ENCODE results near the gene USF1. TPM values are rescaled to one million over a fixed set of nuclear protein-coding genes. Genes with fewer than 3 reads are reported as not detected.

The USF1 gene
- total and polyA plus RNA-seq, 8 donors = 7.2 to 566 (median 60.5) TPM

DNA sequence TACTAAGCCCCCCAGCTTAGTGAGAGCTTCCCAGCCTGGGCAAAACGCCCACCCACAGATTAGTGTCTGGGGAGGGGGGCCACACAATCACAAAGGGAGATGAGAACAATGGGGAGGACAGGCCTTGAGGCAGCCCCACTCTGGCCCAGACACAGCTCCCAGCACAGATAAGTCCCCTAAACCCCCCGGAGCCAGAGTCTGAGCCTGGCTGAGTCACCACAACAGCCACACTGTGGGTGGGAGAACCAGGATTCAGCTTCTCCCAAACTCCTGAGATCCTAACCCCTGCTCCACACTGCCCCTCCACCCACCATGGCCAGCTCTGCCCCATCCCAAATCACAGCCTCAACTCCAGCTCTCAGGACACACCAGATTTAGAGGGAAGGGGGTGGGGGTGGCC lies 39.4 kb upstream of the USF1 start:
- H3K36me3 ChIP-seq = no peaks in the 10 kb centered on the region
- TF ChIP-seq EP300 (IDR thresholded peaks at IDR 0.05) (no peak), CTCF (IDR thresholded peaks at IDR 0.05) (no peak), POLR2AphosphoS5 (IDR thresholded peaks at IDR 0.05) (no peak), POLR2A (IDR thresholded peaks at IDR 0.05) (no peak)
- H3K9me3 ChIP-seq = no peaks in the 10 kb centered on the region
- H3K27ac ChIP-seq = peak overlapping the region; percentile 54 to 78 (median 73)
- no peak overlapping the region for H3K4me3 ChIP-seq
- peaks cover 5 to 73% (median 42%) of the 10 kb centered on the region in 4 donors for H3K4me1 ChIP-seq
- DNase-seq = no peak
- H3K27me3 ChIP-seq = no peaks in the 10 kb centered on the region
- intact Hi-C loops (cut with DNase I; ENCODE audit: low total_unique reads) = no loop called here
- 31 to 78% (median 55%) methylated on average over 2 of the region's 2 CpGs for WGBS, 5 donors

DNA sequence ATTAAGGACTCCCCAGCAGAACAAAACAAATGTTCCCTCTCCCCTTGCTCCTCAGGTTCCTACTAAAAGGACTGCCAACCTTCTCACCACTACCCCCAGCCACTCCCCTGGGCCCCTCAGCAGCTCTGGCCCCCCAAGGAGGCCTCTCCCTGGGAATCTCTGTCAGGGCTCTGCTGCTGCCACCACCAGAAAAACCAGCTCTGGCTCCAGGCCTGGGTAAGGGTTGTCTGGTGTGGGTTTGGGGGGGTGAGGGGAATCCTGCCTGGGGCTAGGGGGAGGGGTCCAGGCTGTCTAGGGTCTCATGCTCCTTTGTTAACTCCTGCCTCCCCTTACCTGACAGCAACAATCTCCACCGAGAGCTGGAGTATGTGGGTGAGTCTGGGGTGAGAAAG lies 38.8 kb upstream of the USF1 start:
- WGBS, 5 donors = 71 to 100% (median 92%) methylated on average over 1 of the region's 1 CpG
- H3K36me3 ChIP-seq = no peaks in the 10 kb centered on the region
- peaks cover 0 to 2% (median 0%) of the 10 kb centered on the region in 3 donors for H3K27me3 ChIP-seq
- DNase-seq = peak in 1 of 2 donors; percentile 57
- no peak overlapping the region for H3K4me3 ChIP-seq
- intact Hi-C loops (cut with DNase I; ENCODE audit: low total_unique reads) = no loop called here
- H3K4me1 ChIP-seq = peaks cover 0 to 68% (median 39%) of the 10 kb centered on the region in 4 donors
- no peaks in the 10 kb centered on the region for H3K9me3 ChIP-seq
- peak overlapping the region; percentile 72 to 85 (median 76) for H3K27ac ChIP-seq
- TF ChIP-seq POLR2A (IDR thresholded peaks at IDR 0.05) (no peak), CTCF (IDR thresholded peaks at IDR 0.05) (no peak), EP300 (IDR thresholded peaks at IDR 0.05) (no peak), POLR2AphosphoS5 (IDR thresholded peaks at IDR 0.05) (no peak)

DNA sequence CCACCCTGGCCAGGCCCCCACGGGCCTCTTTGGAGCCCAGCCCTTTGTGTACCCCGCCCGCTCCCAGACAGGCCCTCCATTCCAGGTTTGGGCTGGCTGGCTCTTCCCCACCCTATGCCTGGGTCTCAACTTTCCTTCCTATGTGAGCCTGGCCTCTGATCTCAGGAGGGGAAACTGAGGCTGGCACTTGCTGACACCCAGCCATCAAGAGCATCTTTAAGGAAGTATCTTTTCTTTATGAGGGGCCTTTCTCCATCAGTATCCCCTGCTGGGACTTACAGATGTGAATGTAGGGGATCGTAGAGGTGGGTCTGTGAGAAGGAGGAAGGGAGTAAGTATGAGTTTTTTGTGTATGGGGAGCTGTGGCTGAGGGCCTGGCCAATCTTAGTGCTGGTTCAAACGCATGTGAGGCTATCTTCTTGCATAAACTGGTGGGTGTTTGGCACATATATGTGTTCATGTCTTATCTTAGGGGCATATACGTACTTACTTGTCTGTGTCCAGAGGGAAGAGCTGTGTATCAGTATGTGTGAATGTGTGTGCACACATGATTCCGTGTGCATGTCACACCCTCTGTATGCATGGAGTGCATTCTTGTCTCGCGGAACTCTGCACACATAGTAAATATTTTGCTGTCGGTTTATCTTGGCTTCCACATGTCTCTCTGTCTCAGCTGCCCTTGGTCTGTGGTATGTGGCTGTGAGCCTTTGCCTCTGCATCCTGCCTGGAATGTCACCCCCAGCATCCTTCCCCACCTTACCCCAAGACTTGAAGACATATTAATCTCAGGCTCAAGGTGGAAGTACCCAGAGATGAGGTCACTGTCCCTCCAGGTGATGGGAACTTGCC lies 38.2 kb upstream of the USF1 start:
- no peak for TF ChIP-seq POLR2AphosphoS5 (IDR thresholded peaks at IDR 0.05)
- no peak for TF ChIP-seq EP300 (IDR thresholded peaks at IDR 0.05)
- no peak for TF ChIP-seq POLR2A (IDR thresholded peaks at IDR 0.05)
- no peak for TF ChIP-seq CTCF (IDR thresholded peaks at IDR 0.05)
- peak overlapping the region; percentile 72 to 85 (median 76) for H3K27ac ChIP-seq
- intact Hi-C loops (cut with DNase I; ENCODE audit: low total_unique reads) = no loop called here
- peaks cover 0 to 66% (median 38%) of the 10 kb centered on the region in 4 donors for H3K4me1 ChIP-seq
- WGBS, 5 donors = 30 to 58% (median 37%) methylated on average over 8 to 10 of the region's 10 CpGs
- peaks cover 0 to 4% (median 0%) of the 10 kb centered on the region in 3 donors for H3K27me3 ChIP-seq
- no peaks in the 10 kb centered on the region for H3K9me3 ChIP-seq
- DNase-seq = peak in 1 of 2 donors; percentile 49
- H3K4me3 ChIP-seq = no peak overlapping the region
- peaks cover 0 to 6% (median 0%) of the 10 kb centered on the region in 4 donors for H3K36me3 ChIP-seq

DNA sequence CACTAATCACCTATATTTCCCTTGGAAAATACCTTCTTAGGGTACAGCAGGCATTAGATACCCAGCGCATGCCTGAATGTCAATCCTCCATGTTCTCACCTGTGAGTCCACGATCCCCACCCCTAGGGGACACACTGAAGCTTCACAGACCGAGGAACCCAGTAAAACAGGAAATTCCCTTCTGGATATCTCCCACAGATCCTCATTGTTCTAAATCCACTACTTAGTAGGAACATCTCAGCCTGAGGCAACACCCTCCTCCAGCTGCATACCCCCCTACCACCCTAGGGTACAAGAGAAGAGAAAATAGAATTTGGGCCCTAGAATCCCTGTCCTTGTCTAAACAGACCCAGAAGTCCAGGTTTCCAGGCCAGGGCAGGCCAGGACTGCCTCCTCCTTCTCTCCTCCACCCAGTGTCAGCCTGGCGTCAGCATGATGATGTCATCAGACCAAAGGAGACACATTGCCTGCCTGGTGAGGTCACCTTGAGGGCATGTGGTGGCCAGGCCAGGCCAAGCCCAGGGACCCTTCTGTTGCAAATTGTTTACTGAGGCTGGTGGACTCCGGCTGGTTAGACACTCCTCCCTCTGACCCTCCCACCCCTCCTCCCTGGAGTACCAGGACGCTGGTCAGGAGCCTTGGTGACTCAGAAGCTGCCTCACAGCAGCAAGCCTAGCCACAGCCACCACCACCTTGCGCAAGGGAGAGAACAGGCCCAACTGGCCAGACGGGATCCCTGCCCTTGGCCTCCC lies 37.4 kb upstream of the USF1 start:
- WGBS, 5 donors = 29 to 57% (median 34%) methylated on average over 6 to 8 of the region's 8 CpGs
- Histone ChIP-seq H3K4me1 (peaks cover 0 to 63% (median 38%) of the 10 kb centered on the region in 4 donors), H3K9me3 (no peaks in the 10 kb centered on the region), H3K4me3 (no peak overlapping the region), H3K36me3 (peaks cover 0 to 9% (median 0%) of the 10 kb centered on the region in 4 donors), H3K27ac (peak overlapping the region; percentile 72 to 85 (median 76)), H3K27me3 (peaks cover 0 to 4% (median 0%) of the 10 kb centered on the region in 3 donors)
- TF ChIP-seq POLR2AphosphoS5 (IDR thresholded peaks at IDR 0.05) (peak in 2 of 3 donors; percentile 88 to 93), CTCF (IDR thresholded peaks at IDR 0.05) (no peak)
- peak; percentile 94 to 95 for DNase-seq
- intact Hi-C loops (cut with DNase I; ENCODE audit: low total_unique reads) = no loop called here

All from stomach (tissue), 9 donors.